ENCODE results near the gene CBFA2T3. TPM values are rescaled to one million over a fixed set of nuclear protein-coding genes. Genes with fewer than 3 reads are reported as not detected.

The CBFA2T3 gene
- total and polyA plus RNA-seq, 10 donors, result 8.4 to 59.8 (median 26.3) TPM

GRCh38 chr16:88865742-88866141 lies 111.3 kb downstream of the CBFA2T3 start:
- peaks cover 0 to 25% (median 5%) of the 10 kb centered on the region in 7 donors for H3K27me3 ChIP-seq (replicated peaks in 1 of 7)
- H3K27ac ChIP-seq, result no peak overlapping the region
- TF ChIP-seq POLR2A (IDR thresholded peaks at IDR 0.05) (no peak), POLR2AphosphoS5 (IDR thresholded peaks at IDR 0.05) (peak in 1 of 3 donors; percentile 36), CTCF (IDR thresholded peaks at IDR 0.05 in 8 of 11, conservative IDR thresholded peaks at IDR 0.05 in 3 of 11) (no peak)
- H3K4me1 ChIP-seq, result peaks cover 0 to 14% (median 8%) of the 10 kb centered on the region in 6 donors
- DNase-seq, result no peak
- no peaks in the 10 kb centered on the region for H3K9me3 ChIP-seq
- peaks cover 0 to 31% (median 25%) of the 10 kb centered on the region in 6 donors for H3K36me3 ChIP-seq
- no peak overlapping the region for H3K4me3 ChIP-seq
- intact Hi-C loops (cut with DNase I; ENCODE audit: low total_unique reads), result no loop called here
- WGBS, 5 donors, result 86 to 97% (median 90%) methylated on average over 6 to 15 of the region's 15 CpGs

GRCh38 chr16:88865310-88865709 lies 111.7 kb downstream of the CBFA2T3 start:
- intact Hi-C loops (cut with DNase I; ENCODE audit: low total_unique reads), result no loop called here
- H3K4me1 ChIP-seq, result peaks cover 0 to 14% (median 7%) of the 10 kb centered on the region in 6 donors
- TF ChIP-seq POLR2A (IDR thresholded peaks at IDR 0.05) (no peak), POLR2AphosphoS5 (IDR thresholded peaks at IDR 0.05) (no peak), CTCF (IDR thresholded peaks at IDR 0.05 in 8 of 11, conservative IDR thresholded peaks at IDR 0.05 in 3 of 11) (no peak)
- H3K27ac ChIP-seq, result no peak overlapping the region
- DNase-seq, result no peak
- H3K4me3 ChIP-seq, result no peak overlapping the region
- H3K36me3 ChIP-seq, result peaks cover 0 to 35% (median 30%) of the 10 kb centered on the region in 6 donors
- H3K9me3 ChIP-seq, result no peaks in the 10 kb centered on the region
- WGBS, 5 donors, result 78 to 83% (median 81%) methylated on average over 12 to 14 of the region's 14 CpGs
- peaks cover 0 to 21% (median 3%) of the 10 kb centered on the region in 7 donors for H3K27me3 ChIP-seq (replicated peaks in 1 of 7)

- no peak for TF ChIP-seq POLR2AphosphoS5 (IDR thresholded peaks at IDR 0.05)
- no peak for TF ChIP-seq POLR2A (IDR thresholded peaks at IDR 0.05)
- no peak for TF ChIP-seq CTCF (IDR thresholded peaks at IDR 0.05 in 8 of 11, conservative IDR thresholded peaks at IDR 0.05 in 3 of 11)
- no peak for DNase-seq
- Histone ChIP-seq H3K4me3 (no peak overlapping the region), H3K36me3 (peaks cover 0 to 43% (median 38%) of the 10 kb centered on the region in 6 donors), H3K27ac (no peak overlapping the region), H3K27me3 (replicated peaks in 1 of 7) (peaks cover 0 to 13% (median 0%) of the 10 kb centered on the region in 7 donors), H3K9me3 (no peaks in the 10 kb centered on the region), H3K4me1 (peaks cover 0 to 15% (median 12%) of the 10 kb centered on the region in 6 donors)
- intact Hi-C loops (cut with DNase I; ENCODE audit: low total_unique reads), result no loop called here
- 70 to 93% (median 80%) methylated on average over 2 to 18 of the region's 18 CpGs for WGBS, 5 donors
Measured at GRCh38 chr16:88864521-88864920, 112.5 kb downstream of the CBFA2T3 start.

GRCh38 chr16:88864099-88864498 lies 112.9 kb downstream of the CBFA2T3 start:
- peaks cover under 1 to 19% (median 14%) of the 10 kb centered on the region in 6 donors for H3K4me1 ChIP-seq
- intact Hi-C loops (cut with DNase I; ENCODE audit: low total_unique reads), result no loop called here
- no peaks in the 10 kb centered on the region for H3K9me3 ChIP-seq
- 85 to 94% (median 88%) methylated on average over 8 to 15 of the region's 15 CpGs; no CpG with 5 or more reads in 1 of the 5 donors for WGBS, 5 donors
- H3K27ac ChIP-seq, result no peak overlapping the region
- no peak overlapping the region for H3K4me3 ChIP-seq
- peaks cover 0 to 47% (median 41%) of the 10 kb centered on the region in 6 donors for H3K36me3 ChIP-seq
- no peak for DNase-seq
- TF ChIP-seq CTCF (IDR thresholded peaks at IDR 0.05 in 8 of 11, conservative IDR thresholded peaks at IDR 0.05 in 3 of 11) (no peak), POLR2AphosphoS5 (IDR thresholded peaks at IDR 0.05) (no peak), POLR2A (IDR thresholded peaks at IDR 0.05) (no peak)
- H3K27me3 ChIP-seq (replicated peaks in 1 of 7), result peaks cover 0 to 11% (median 0%) of the 10 kb centered on the region in 7 donors

Measured in spleen (tissue), 11 donors.